Measurements from ENCODE around the gene ICAM5.
A peak's percentile ranks its signal among the peaks of the same experiment; 100 is the strongest.

The ICAM5 gene

DNA sequence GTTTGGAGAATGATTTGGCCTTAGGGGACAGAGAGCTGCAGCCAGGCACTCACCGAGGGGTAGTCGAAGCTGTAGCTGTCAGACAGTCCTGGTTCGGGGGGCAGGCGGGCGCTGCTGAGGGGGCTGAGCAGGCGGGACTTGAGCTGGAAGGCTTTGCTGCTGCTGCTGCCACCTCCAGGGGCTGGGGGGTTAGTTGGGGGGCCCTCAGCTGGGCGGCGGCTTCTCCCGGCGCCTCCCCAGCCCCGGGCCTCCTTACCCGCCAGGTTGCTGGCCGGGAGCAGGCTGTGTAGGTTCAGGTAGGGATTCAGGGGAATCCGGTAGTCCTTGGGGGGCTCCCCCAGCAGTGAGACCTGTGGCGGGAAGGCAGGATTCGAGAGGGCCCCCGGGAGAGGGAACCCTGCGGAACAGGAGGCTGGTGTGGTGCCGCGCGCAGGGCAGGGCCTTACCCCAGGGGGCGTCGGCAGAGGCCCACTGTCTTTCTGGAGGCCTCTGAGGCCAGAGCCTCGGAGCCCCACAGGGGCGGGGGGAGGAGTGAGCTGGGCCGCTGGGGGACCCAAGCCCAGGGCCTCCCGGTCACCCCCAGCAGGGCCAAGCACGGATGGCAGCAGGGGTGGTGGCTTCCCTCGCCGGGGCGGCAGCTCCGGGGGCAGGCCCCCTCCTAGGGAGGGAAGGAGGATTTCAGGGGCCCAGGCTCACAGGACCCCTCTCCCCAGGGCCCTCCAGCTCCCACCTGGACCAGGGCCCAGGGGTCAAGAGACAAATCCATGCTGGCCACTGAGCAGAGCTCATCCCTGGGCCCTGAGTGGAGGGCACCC lies 31.1 kb downstream of the ICAM5 start:
- no peak overlapping the region for H3K4me3 ChIP-seq (ENCODE audit: low read depth, low read length)
- TF ChIP-seq, protein P1, sequence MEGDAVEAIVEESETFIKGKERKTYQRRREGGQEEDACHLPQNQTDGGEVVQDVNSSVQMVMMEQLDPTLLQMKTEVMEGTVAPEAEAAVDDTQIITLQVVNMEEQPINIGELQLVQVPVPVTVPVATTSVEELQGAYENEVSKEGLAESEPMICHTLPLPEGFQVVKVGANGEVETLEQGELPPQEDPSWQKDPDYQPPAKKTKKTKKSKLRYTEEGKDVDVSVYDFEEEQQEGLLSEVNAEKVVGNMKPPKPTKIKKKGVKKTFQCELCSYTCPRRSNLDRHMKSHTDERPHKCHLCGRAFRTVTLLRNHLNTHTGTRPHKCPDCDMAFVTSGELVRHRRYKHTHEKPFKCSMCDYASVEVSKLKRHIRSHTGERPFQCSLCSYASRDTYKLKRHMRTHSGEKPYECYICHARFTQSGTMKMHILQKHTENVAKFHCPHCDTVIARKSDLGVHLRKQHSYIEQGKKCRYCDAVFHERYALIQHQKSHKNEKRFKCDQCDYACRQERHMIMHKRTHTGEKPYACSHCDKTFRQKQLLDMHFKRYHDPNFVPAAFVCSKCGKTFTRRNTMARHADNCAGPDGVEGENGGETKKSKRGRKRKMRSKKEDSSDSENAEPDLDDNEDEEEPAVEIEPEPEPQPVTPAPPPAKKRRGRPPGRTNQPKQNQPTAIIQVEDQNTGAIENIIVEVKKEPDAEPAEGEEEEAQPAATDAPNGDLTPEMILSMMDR (IDR thresholded peaks at IDR 0.05; ENCODE audit: low read depth, low read length): no peak
- TF ChIP-seq POLR2A (IDR thresholded peaks at IDR 0.05; ENCODE audit: extremely low read depth, insufficient read length): no peak
- TF ChIP-seq, protein P2, sequence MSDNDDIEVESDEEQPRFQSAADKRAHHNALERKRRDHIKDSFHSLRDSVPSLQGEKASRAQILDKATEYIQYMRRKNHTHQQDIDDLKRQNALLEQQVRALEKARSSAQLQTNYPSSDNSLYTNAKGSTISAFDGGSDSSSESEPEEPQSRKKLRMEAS (IDR thresholded peaks at IDR 0.05; ENCODE audit: low read depth, low read length): no peak
- no peak for TF ChIP-seq MYC (IDR thresholded peaks at IDR 0.05; ENCODE audit: low read depth, low read length)
- DNase-seq (ENCODE audit: low read depth): no peak

DNA sequence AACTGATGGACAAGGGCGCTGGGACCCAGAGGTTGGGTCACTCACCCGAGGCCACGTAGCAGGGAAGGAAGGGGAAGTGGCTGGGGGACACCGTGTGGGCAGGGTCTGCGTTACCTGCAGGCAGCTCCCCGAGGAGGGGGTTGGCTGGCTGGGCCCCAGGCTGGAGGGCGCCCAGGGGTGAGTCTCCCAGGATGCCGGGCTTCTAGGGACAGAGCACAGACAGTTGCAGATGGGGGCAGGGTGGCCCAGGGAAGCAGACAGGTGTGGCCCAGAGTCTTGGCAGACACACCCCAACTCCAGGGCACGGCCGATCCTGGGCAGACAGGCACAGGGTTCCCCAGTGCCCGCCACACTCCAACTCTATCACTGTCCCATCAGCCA lies 31.7 kb downstream of the ICAM5 start:
- H3K4me3 ChIP-seq (ENCODE audit: low read depth, low read length): no peak overlapping the region
- DNase-seq (ENCODE audit: low read depth): peak; percentile 57
- TF ChIP-seq MYC (IDR thresholded peaks at IDR 0.05; ENCODE audit: low read depth, low read length) (no peak), POLR2A (IDR thresholded peaks at IDR 0.05; ENCODE audit: extremely low read depth, insufficient read length) (no peak)
- TF ChIP-seq, protein P1 (IDR thresholded peaks at IDR 0.05; ENCODE audit: low read depth, low read length): no peak
- TF ChIP-seq, protein P2 (IDR thresholded peaks at IDR 0.05; ENCODE audit: low read depth, low read length): no peak

DNA sequence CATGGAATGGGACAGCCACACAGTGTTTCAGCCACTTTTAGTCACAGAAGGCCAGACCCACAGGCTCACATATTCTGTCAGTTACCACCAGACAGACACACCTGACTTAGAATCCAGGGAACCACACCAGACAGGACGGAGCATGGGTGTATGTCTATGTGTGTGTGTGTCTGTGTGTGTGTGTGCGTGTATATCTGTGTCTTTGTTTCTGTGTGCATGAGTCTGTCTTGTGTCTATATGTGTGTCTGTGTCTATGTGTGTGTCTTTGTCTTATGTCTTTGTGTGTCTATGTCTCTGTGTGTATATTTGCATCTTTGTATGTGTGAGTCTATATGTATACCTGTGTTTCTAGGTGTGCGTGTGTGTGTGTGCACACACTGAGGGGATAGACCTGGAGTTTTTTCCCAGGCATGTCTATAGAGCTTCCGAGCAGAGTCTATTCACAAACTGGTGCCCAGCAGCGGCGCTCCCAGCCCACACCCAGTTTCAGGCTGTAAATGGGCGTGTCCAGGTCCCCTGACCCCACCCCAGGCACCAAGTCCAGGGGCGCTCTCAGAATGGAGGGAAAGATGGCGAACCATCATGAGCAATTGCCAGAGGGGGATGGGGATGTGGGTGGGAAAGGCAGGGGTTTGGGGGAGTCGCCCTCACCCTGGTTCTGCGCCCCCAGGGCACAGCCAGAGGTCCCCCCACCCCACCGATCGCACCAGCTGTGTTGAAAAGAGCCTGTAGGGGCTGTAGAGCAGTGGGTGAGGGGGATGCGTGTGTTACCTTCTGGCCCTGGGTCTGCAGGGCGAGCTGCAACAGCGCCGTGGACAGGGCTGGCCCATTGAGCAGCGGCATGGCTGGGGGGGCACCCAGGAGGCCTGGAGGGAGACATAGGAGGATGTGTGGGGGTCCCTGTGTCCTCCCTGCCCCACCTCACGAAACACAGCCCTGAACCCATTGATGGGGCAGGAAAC lies 32.4 kb downstream of the ICAM5 start:
- no peak for TF ChIP-seq POLR2A (IDR thresholded peaks at IDR 0.05; ENCODE audit: extremely low read depth, insufficient read length)
- TF ChIP-seq, protein P2 (IDR thresholded peaks at IDR 0.05; ENCODE audit: low read depth, low read length): no peak
- no peak for TF ChIP-seq MYC (IDR thresholded peaks at IDR 0.05; ENCODE audit: low read depth, low read length)
- TF ChIP-seq, protein P1 (IDR thresholded peaks at IDR 0.05; ENCODE audit: low read depth, low read length): no peak
- H3K4me3 ChIP-seq (ENCODE audit: low read depth, low read length): no peak overlapping the region
- DNase-seq (ENCODE audit: low read depth): no peak

DNA sequence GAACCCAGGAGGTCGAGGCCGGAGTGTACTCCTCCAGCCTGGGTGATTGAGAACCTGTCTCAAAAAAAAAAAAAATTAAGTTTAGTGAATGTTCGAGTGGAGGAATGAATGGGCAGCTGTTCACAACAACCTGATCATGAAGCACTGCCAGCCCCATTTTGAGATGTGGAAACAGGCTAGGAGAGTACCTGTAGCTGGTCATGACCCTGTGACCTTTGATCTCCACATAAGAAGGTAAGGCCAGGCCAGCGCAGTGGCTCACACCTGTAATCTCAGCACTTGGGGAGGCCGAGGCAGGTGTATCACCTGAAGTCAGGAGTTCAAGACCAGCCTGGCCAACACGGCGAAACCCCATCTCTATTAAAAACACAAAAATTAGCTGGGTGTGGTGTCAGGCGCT lies 36.0 kb downstream of the ICAM5 start:
- DNase-seq (ENCODE audit: low read depth): no peak
- TF ChIP-seq POLR2A (IDR thresholded peaks at IDR 0.05; ENCODE audit: extremely low read depth, insufficient read length): no peak
- TF ChIP-seq, protein P1 (IDR thresholded peaks at IDR 0.05; ENCODE audit: low read depth, low read length): no peak
- no peak for TF ChIP-seq MYC (IDR thresholded peaks at IDR 0.05; ENCODE audit: low read depth, low read length)
- H3K4me3 ChIP-seq (ENCODE audit: low read depth, low read length): no peak overlapping the region

DNA sequence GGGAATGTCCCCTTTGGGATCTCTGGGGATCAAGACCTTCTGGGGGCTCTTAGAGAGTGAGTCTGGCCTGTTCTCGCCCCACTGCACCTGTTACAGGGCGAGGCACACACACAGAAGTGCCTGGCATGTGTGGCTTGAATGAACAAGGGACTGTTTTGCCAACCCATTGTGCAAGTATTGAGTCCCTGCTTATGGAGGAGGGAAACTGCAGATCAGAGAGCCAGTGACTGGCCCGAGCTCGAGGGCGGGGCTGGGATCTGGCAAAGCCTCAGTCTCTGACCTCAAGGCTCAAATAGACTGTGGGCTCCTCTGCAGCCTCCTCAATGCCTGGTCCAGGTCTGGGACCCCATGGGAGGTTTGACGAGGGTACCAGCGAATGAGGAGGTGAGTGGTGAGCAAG lies 38.0 kb downstream of the ICAM5 start:
- DNase-seq (ENCODE audit: low read depth): no peak
- H3K4me3 ChIP-seq (ENCODE audit: low read depth, low read length): no peak overlapping the region
- TF ChIP-seq, protein P1 (IDR thresholded peaks at IDR 0.05; ENCODE audit: low read depth, low read length): no peak
- TF ChIP-seq POLR2A (IDR thresholded peaks at IDR 0.05; ENCODE audit: extremely low read depth, insufficient read length) (no peak), MYC (IDR thresholded peaks at IDR 0.05; ENCODE audit: low read depth, low read length) (no peak)
- TF ChIP-seq, protein P2 (IDR thresholded peaks at IDR 0.05; ENCODE audit: low read depth, low read length): no peak
